AG09319 (cell line): ENCODE data around the gene NPAS3.

Experiments
- DNase-seq: peaks from one replicate; pipeline ENCODE4 v3.0.0-alpha.2; 2010; ENCODE audit warnings: low read depth; ENCODE audit errors: extremely low read depth
- CTCF ChIP-seq: IDR thresholded peaks from 2 replicates; pipeline ENCODE4 v1.5.1; 2011; ENCODE audit warnings: low read depth, mild to moderate bottlenecking, inconsistent platforms, low read length, moderate library complexity

Gene NPAS3

GRCh38 chr14:33580231-33580749 is 641.6 kb downstream of the NPAS3 start:
- DNase-seq: no peak
- no peak for TF ChIP-seq CTCF

GRCh38 chr14:33580841-33581240 is 642.2 kb downstream of the NPAS3 start:
- DNase-seq: no peak
- TF ChIP-seq CTCF: no peak

- no peak for TF ChIP-seq CTCF
- no peak for DNase-seq
Measured at GRCh38 chr14:33584697-33585096, 646.0 kb downstream of the NPAS3 start.

GRCh38 chr14:33586806-33587205 is 648.1 kb downstream of the NPAS3 start:
- TF ChIP-seq CTCF: no peak
- no peak for DNase-seq

DNA sequence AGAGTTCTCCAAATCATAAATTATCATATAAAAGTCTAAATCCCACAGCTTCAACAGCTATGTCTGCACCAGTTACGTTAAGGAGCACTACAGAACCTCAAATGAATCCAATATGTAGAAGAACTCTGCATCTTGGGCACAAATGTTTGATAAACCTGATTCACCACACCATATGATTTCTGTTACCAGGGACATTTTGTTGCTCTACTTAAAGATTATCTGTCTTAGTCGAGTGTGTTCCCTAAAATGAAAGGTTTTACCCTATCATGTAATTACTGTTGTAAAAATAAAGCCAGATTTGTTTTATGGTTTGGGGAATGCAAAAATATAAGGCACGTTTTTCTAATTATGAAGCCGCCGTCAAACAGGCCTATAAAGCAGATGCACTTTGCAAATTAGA is 649.1 kb downstream of the NPAS3 start:
- DNase-seq: no peak
- no peak for TF ChIP-seq CTCF

DNA sequence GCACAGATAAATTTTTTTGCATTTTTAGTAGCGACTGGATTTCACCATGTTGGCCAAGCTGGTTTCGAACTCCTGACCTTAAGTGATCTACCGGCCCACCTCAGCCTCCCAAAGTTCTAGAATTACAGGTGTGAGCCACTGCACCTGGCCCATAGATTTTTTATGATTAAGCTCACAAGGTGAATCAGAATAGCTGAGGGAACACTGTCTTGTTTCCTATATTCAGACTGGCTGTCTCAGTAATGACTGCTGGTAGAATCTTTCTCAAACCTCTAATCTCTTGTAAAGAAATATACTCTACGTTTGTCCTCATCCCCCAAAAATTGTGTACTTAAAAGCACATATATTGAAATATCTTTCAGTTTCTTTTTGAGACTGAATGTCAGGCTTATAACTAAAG is 650.1 kb downstream of the NPAS3 start:
- no peak for DNase-seq
- TF ChIP-seq CTCF: no peak

DNA sequence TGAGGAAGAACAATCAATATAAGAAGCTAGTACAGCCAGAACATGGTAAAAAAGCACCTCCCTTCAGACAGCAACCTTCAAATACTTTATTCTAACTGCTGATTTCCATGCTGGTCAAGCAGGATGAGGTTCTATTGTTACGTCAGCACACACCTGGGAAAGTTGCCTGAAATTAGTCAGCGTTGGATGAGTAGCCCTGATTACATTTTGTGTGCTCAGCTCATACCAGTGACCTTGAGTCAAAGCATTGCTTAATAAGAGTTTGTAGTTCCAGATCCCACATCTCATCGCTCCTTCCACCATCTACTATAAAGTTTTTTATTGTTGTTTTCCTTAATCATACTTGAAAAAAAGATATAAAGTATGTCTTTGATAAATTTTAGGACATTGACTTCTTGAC is 650.7 kb downstream of the NPAS3 start:
- DNase-seq: peak; percentile 46
- no peak for TF ChIP-seq CTCF
